Astrocyte of the spinal cord (primary cell): ENCODE results near the gene CXCL14.
"Not testable (repeated sequence)": the region's sequence is repeated elsewhere in the genome, so short reads cannot be mapped to it uniquely, and the experiment has no call there.

Experiments used
- DNase-seq: peaks from one replicate; pipeline ENCODE4 v3.0.0; 2011; ENCODE audit warnings: low read depth, low spot score
- H3K4me3 ChIP-seq: 2 replicates; pipeline ENCODE4 v1.5.1; 2011; ENCODE audit warnings: low read depth, mild to moderate bottlenecking, low read length, moderate library complexity
- in situ Hi-C: cut with HindIII; loops from 2 replicates; pipeline ENCODE4 v1.10.0; 2017; ENCODE audit warnings: low sequenced_read_pairs
- TF ChIP-seq, protein P1 (sequence below): IDR thresholded peaks from 2 replicates; pipeline ENCODE4 v1.5.1; 2012; ENCODE audit warnings: low read depth, mild to moderate bottlenecking, low read length, inconsistent platforms

Gene CXCL14

DNA sequence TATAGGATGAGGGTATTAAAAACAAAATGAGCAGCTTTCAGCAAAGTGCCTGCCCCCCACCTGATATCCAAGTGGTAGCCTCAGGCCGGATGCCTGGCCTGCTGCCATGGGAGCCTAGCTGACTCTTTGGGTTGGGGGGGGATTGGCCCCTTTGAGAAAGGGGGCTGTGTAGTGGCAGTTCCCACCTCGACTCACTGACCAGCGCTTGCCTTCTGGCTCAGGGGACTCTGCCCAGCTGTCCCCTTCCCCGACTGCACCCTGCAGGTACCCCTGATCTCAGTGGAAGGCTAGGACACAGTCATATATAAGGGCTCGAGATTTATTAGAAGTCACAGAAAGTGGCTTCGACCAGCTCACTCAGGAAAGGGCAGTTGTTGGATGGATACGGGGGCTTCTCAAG lies 41.5 kb downstream of the CXCL14 start:
- DNase-seq, result no peak
- in situ Hi-C loops, result no loop called here
- TF ChIP-seq, protein P1, sequence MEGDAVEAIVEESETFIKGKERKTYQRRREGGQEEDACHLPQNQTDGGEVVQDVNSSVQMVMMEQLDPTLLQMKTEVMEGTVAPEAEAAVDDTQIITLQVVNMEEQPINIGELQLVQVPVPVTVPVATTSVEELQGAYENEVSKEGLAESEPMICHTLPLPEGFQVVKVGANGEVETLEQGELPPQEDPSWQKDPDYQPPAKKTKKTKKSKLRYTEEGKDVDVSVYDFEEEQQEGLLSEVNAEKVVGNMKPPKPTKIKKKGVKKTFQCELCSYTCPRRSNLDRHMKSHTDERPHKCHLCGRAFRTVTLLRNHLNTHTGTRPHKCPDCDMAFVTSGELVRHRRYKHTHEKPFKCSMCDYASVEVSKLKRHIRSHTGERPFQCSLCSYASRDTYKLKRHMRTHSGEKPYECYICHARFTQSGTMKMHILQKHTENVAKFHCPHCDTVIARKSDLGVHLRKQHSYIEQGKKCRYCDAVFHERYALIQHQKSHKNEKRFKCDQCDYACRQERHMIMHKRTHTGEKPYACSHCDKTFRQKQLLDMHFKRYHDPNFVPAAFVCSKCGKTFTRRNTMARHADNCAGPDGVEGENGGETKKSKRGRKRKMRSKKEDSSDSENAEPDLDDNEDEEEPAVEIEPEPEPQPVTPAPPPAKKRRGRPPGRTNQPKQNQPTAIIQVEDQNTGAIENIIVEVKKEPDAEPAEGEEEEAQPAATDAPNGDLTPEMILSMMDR, result no peak
- H3K4me3 ChIP-seq, result no peak overlapping the region

DNA sequence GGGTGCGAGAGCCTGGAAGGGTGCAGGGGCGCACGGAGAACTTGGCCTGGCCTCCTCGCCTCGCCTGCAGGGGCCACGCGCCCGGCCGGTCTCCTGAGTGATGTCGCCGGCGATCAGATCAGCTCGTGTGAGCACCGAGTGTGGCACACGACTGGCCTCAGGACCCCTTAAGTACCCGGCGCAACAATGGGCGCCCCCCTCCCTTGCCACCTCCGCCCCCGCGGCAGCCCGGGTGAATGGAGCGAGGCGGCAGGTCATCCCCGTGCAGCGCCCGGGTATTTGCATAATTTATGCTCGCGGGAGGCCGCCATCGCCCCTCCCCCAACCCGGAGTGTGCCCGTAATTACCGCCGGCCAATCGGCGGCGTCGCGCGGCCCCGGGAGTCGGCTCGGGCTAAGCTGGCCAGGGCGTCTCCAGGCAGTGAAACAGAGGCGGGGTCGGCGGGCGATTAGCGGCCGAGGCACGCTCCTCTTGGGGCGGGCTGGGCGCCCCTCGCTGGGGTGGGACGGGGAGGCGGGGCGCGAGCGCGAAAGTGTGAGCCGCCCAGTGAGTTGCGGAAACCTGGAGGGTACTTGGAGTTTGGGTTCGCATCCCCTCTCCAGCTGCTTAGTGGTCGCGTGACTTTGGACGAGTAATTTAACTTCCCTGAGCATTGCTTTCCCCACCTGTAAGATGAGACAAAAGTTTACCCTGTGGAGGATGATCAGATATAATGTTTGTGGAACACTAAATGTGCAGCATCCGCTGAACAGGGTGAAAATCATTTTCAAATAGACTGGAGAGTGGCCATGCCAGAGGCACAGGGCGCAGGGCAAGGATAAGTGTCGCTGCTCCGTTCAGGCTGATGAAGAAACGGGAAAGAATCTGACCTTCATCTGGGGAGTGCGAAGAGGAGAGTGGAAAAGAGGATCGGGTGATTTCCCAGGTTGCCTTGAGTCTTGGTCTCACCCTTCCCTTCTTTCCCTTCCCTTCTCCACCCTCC lies 42.7 kb downstream of the CXCL14 start, which contains the start of gene NEUROG1:
NEUROG1 (minus strand) TSS at position 145 of the 982 bp plus-strand sequence. CDS start 274 bp downstream, outside the sequence.
- TF ChIP-seq, protein P1, result no peak
- in situ Hi-C loops, result no loop called here
- DNase-seq, result no peak
- H3K4me3 ChIP-seq, result no peak within 1 kb of the TSS

DNA sequence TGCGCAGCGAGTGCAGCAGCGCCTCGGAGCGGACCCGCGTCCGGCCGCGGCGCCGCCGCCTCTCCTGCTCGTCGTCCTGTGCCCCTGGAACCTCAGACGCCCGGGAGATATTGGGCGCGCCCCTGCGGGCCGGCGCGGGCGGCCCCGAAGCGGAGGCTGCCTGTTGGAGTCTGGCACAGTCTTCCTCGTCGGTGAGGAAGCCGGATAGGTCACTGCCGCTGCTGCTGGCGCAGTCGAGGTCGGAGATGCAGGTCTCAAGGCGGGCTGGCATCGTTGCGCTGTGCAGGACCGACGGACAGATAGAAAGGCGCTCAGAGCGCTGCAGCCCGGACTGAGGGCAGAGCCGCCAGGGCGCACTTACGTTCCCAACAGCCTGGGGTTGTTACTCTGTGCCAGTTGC lies 43.4 kb downstream of the CXCL14 start:
- TF ChIP-seq, protein P1, result no peak
- no peak for DNase-seq
- in situ Hi-C loops, result no loop called here
- no peak overlapping the region for H3K4me3 ChIP-seq

DNA sequence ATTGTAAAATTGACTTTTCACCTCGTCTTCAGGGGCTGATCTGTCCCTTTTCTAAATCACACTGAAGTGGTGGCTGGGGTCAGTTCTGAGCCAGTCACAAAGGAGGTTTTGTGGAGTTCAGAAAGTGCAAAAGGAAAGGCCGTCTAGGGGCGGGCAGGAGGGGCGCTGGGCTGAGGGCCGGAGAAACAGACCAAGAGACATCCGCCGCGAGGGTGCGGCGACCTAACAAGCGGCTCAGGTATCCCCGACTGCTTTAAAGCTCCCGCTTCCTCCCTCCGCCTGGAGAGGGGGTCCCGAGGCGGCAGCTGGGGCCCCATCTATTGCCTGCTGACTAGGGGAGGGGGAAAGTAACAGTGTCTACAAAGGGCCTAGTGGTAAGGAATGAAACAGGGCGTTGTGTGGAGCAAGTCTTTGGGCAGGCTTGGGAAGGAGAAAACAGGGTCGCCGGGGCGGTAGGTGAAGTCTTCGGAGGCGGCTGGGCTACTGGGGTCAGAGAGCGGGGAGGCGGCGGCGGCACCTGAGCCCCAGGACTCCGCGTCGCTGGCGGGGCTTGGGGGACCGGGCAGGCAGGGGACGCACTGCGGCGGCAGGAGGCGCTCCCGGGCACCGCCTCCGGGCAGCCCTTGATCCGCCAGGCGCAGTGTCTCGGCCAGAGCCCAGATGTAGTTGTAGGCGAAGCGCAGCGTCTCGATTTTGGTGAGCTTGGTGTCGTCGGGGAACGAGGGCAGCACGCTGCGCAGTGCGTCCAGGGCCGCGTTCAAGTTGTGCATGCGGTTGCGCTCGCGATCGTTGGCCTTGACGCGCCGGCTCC lies 44.0 kb downstream of the CXCL14 start:
- H3K4me3 ChIP-seq, result no peak overlapping the region
- TF ChIP-seq, protein P1, result no peak
- no peak for DNase-seq
- in situ Hi-C loops, result no loop called here

DNA sequence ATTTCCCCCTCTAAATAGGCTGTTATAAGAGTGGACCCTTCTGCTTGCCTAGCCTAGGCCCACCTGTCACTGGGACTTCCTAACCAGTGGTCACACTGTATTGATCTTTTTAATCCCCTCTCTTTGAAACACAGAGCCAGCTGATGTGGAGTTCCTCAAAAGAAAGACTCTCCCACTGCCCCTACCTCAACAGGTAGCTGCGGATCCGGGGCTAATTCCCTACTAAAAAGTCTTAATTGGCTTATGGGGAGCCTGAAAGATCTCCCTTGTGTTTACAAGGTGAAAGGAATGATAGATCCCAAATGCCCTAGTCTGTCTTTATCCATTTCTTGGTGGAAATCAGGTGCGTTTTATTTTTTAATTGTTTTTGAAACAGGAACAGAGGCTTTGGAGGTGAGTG lies 45.0 kb downstream of the CXCL14 start:
- in situ Hi-C loops, result no loop called here
- TF ChIP-seq, protein P1, result no peak
- no peak for DNase-seq
- no peak overlapping the region for H3K4me3 ChIP-seq

DNA sequence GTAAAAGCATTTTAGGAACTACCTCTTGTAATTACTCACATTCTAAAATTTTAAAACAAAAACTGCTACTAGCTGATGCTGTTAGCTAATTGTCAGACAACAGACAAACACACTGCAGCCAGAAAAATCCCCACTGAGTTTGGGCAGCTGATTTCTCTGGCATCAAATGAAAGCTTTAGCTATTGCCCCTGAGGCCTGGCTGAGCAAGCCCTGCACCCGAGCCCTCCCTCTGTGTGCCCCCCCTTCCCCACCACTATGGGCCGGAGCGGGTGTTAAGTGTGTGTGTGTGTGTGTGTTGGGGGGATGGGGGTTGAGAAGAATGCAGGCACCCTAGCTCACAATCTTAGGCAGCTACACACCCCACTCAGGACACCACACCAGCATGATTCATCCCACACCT lies 45.5 kb downstream of the CXCL14 start:
- in situ Hi-C loops, result no loop called here
- TF ChIP-seq, protein P1, result no peak
- no peak for DNase-seq
- no peak overlapping the region for H3K4me3 ChIP-seq

DNA sequence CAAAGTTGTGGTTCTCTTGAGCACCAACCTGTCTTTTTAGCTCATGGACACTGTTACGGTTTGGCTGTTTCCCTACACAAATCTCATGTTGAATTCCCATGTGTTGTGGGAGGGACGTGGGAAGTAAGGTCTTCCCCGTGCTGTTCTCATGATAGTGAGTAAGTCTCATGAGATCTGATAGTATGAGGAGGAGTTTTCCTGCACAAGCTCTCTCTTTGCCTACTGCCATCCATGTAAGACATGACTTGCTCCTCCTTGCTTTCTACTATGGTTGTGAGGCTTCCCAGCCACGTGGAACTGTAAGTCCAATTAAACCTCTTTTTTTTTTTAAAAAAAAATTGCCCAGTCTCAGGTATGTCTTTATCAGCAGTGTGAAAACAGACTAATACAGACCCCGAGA lies 49.2 kb downstream of the CXCL14 start:
- in situ Hi-C loops, H3K4me3 ChIP-seq: not testable (repeated sequence)

More for the DNA sequence above, 49.2 kb downstream of the CXCL14 start:
- DNase-seq, result not testable (repeated sequence)
